ENCODE results near the gene SKIC8. TPM values are rescaled to one million over a fixed set of nuclear protein-coding genes. Genes with fewer than 3 reads are reported as not detected.
"Not testable (repeated sequence)": the region's sequence is repeated elsewhere in the genome, so short reads cannot be mapped to it uniquely, and the experiment has no call there.

SKIC8 gene
- total RNA-seq, 1 donor from 2014 or later: 46.5 TPM

DNA sequence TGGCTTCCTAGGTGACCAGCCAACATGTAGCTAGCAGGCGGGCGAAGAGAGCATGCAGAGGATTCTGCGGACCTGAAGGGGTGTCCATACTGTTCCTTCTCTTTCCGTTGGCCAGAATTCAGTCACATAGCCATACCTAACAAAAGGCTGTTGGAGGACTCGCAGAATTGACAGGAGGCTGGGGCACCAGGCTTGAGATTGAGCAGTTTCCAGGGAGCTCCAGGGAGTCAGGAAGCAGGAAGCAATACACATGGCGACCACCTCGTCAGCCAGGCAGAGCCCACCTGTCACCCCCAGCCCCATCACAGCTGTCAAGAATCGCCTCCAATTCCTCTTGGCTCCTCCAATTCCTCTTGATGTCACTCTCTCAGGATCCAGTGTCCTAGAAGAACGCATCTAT, 48.3 kb downstream of the SKIC8 start:
- DNase-seq (ENCODE audit: extremely low spot score, unreplicated experiment): no peak
- Mint-ChIP-seq H3K36me3 (ENCODE audit: unreplicated experiment) (no peaks in the 10 kb centered on the region), H3K9me3 (ENCODE audit: unreplicated experiment) (no peaks in the 10 kb centered on the region), H3K27ac (ENCODE audit: unreplicated experiment) (no peak overlapping the region), H3K4me3 (ENCODE audit: unreplicated experiment) (no peak overlapping the region), H3K27me3 (ENCODE audit: unreplicated experiment) (peaks cover 12% of the 10 kb centered on the region), H3K4me1 (ENCODE audit: unreplicated experiment) (no peaks in the 10 kb centered on the region)
- TF ChIP-seq, protein P1, sequence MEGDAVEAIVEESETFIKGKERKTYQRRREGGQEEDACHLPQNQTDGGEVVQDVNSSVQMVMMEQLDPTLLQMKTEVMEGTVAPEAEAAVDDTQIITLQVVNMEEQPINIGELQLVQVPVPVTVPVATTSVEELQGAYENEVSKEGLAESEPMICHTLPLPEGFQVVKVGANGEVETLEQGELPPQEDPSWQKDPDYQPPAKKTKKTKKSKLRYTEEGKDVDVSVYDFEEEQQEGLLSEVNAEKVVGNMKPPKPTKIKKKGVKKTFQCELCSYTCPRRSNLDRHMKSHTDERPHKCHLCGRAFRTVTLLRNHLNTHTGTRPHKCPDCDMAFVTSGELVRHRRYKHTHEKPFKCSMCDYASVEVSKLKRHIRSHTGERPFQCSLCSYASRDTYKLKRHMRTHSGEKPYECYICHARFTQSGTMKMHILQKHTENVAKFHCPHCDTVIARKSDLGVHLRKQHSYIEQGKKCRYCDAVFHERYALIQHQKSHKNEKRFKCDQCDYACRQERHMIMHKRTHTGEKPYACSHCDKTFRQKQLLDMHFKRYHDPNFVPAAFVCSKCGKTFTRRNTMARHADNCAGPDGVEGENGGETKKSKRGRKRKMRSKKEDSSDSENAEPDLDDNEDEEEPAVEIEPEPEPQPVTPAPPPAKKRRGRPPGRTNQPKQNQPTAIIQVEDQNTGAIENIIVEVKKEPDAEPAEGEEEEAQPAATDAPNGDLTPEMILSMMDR (IDR thresholded peaks at IDR 0.05): no peak

DNA sequence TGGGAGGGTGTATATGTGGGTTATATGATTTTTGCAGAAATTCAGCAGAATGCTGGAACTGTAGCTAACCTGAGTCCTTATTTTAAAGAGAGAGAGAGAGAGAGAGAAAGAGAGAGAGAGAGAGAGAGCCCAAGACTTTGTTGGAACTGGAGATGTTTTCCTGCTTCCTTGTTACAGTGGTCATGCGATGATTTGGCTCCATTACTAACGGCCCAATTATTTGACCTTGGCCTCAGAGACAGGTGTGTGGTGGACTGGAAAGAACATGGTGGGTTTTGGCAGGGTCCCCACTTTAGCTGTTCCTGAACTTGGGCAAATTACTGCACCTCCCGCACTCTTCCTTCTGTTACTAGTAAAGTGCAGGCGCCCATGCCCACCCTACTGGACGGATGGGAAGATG, 50.3 kb downstream of the SKIC8 start:
- H3K9me3 Mint-ChIP-seq (ENCODE audit: unreplicated experiment): no peaks in the 10 kb centered on the region
- no peaks in the 10 kb centered on the region for H3K4me1 Mint-ChIP-seq (ENCODE audit: unreplicated experiment)
- no peak overlapping the region for H3K4me3 Mint-ChIP-seq (ENCODE audit: unreplicated experiment)
- no peak overlapping the region for H3K27ac Mint-ChIP-seq (ENCODE audit: unreplicated experiment)
- H3K36me3 Mint-ChIP-seq (ENCODE audit: unreplicated experiment): no peaks in the 10 kb centered on the region
- peaks cover 12% of the 10 kb centered on the region for H3K27me3 Mint-ChIP-seq (ENCODE audit: unreplicated experiment)
- no peak for DNase-seq (ENCODE audit: extremely low spot score, unreplicated experiment)
- TF ChIP-seq, protein P1 (IDR thresholded peaks at IDR 0.05): no peak

DNA sequence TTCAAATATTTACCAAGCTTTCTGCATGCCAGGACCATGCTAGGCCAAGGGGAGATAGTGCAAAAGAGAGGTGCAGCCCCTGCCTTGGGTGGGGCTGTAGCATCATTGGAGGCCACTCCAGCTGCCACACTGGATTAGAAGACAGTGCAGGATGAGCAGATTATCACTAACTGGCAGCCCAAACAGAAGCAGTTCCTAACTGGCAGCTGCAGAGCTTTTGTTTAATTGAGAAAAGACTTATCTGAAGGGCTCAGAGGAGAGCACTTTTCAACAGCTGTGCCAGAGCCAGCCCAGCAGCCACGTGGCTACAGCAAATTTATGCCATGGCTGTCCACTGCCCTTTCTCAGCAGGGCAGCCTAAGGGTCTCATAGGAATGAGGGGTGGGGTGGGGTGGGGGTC, 51.5 kb downstream of the SKIC8 start:
- H3K4me1 Mint-ChIP-seq (ENCODE audit: unreplicated experiment): no peaks in the 10 kb centered on the region
- H3K27ac Mint-ChIP-seq (ENCODE audit: unreplicated experiment): no peak overlapping the region
- no peak overlapping the region for H3K4me3 Mint-ChIP-seq (ENCODE audit: unreplicated experiment)
- H3K36me3 Mint-ChIP-seq (ENCODE audit: unreplicated experiment): no peaks in the 10 kb centered on the region
- no peaks in the 10 kb centered on the region for H3K9me3 Mint-ChIP-seq (ENCODE audit: unreplicated experiment)
- H3K27me3 Mint-ChIP-seq (ENCODE audit: unreplicated experiment): peaks cover 12% of the 10 kb centered on the region
- TF ChIP-seq, protein P1 (IDR thresholded peaks at IDR 0.05): no peak
- no peak for DNase-seq (ENCODE audit: extremely low spot score, unreplicated experiment)

DNA sequence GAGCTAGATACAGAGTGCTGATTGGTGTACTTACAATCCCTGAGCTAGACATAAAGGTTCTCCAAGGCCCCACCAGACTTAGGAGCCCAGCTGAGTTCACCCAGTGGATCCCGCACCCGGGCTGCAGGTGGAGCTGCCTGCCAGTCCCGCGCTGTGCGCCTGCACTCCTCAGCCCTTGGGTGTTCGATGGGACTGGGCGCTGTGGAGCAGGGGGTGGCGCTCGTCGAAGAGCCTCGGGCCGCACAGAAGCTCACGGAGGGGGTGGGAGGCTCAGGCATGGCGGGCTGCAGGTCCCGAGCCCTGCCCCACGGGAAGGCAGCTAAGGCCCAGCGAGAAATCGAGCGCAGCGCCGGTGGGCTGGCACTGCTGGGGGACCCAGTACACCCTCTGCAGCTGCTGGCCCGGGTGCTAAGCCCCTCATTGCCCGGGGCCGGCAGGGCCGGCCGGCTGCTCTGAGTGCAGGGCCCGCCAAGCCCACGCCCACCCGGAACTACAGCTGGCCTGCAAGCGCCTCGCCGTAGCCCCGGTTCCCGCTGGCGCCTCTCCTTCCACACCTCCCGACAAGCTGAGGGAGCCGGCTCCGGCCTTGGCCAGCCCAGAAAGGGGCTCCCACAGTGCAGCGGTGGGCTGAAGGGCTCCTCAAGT, 53.3 kb downstream of the SKIC8 start:
- H3K27ac Mint-ChIP-seq (ENCODE audit: unreplicated experiment); H3K4me1 Mint-ChIP-seq (ENCODE audit: unreplicated experiment); H3K4me3 Mint-ChIP-seq (ENCODE audit: unreplicated experiment); H3K36me3 Mint-ChIP-seq (ENCODE audit: unreplicated experiment); DNase-seq (ENCODE audit: extremely low spot score, unreplicated experiment); H3K9me3 Mint-ChIP-seq (ENCODE audit: unreplicated experiment); H3K27me3 Mint-ChIP-seq (ENCODE audit: unreplicated experiment): not testable (repeated sequence)

DNA sequence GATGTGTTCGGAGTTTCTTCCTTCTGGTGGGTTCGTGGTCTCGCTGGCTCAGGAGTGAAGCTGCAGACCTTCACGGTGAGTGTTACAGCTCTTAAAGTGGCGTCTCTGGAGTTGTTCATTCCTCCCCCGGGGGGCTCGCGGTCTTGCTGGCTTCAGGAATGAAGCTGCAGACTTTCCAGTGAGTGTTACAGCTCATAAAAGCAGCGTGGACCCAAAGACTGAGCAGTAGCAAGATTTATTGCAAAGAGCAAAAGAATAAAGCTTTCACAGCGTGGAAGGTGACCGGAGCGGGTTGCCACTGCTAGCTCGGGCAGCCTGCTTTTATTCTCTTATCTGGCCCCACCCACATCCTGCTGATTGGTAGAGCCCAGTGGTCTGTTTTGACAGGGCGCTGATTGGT, 54.0 kb downstream of the SKIC8 start:
- H3K36me3 Mint-ChIP-seq (ENCODE audit: unreplicated experiment); H3K4me1 Mint-ChIP-seq (ENCODE audit: unreplicated experiment); H3K27ac Mint-ChIP-seq (ENCODE audit: unreplicated experiment); H3K9me3 Mint-ChIP-seq (ENCODE audit: unreplicated experiment); DNase-seq (ENCODE audit: extremely low spot score, unreplicated experiment); H3K27me3 Mint-ChIP-seq (ENCODE audit: unreplicated experiment); H3K4me3 Mint-ChIP-seq (ENCODE audit: unreplicated experiment): not testable (repeated sequence)

DNA sequence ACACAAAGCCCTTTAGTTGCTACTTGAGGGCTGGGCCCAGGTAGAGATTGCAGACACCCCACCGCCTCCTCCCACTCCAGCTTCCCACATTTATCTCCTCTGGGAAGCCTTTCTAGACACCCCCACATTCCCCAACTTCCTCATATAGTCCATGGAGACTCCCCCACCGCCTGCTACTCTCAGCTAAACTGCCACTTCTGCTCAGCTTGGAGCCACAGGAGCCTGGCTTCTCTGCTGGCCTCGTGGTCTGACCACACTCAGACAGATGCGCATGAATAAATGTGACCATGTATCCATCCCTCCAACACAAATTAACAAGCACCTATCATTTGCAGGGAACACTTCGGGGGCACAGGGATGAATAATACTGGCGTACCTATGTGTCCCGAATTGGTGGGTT, 54.5 kb downstream of the SKIC8 start:
- no peak overlapping the region for H3K4me3 Mint-ChIP-seq (ENCODE audit: unreplicated experiment)
- H3K27ac Mint-ChIP-seq (ENCODE audit: unreplicated experiment): no peak overlapping the region
- peaks cover 4% of the 10 kb centered on the region for H3K27me3 Mint-ChIP-seq (ENCODE audit: unreplicated experiment)
- peaks cover 3% of the 10 kb centered on the region for H3K4me1 Mint-ChIP-seq (ENCODE audit: unreplicated experiment)
- no peak for DNase-seq (ENCODE audit: extremely low spot score, unreplicated experiment)
- H3K9me3 Mint-ChIP-seq (ENCODE audit: unreplicated experiment): no peaks in the 10 kb centered on the region
- TF ChIP-seq, protein P1 (IDR thresholded peaks at IDR 0.05): no peak
- H3K36me3 Mint-ChIP-seq (ENCODE audit: unreplicated experiment): no peaks in the 10 kb centered on the region
